K562 (cell line): ENCODE data around the gene JDP2.

Experiments used
- POLR2AphosphoS5 ChIP-seq: IDR thresholded peaks from 2 replicates; pipeline ENCODE4 v1.6.1; 2011; ENCODE audit warnings: mild to moderate bottlenecking, low read depth, low read length, moderate library complexity; ENCODE audit not compliant: control insufficient read depth, insufficient read depth
- POLR2H ChIP-seq: IDR thresholded peaks from 2 replicates; pipeline ENCODE4 v1.6.1; 2016; ENCODE audit warnings: missing genetic modification characterization, low read depth, mild to moderate bottlenecking, control low read depth, missing compliant biosample characterization, moderate library complexity
- PRDM10 ChIP-seq: fragments of 450-650 bp; IDR thresholded peaks from 2 replicates; pipeline ENCODE4 v1.6.1; 2018; ENCODE audit not compliant: partially characterized antibody
- SNRNP70 ChIP-seq: fragments of 200-400 bp; formaldehyde crosslinking; optimal IDR thresholded peaks from 2 replicates; pipeline ENCODE3; 2017; ENCODE audit warnings: low read depth, low read length
- TF ChIP-seq, protein P1 (sequence below), 3 experiments: IDR thresholded peaks in 2 of 3; conservative IDR thresholded peaks in 1 of 3; 2 replicates each; pipeline ENCODE4 v1.5.1; 2011 to 2012; ENCODE audit warnings: low read length in 3 of 3, mild to moderate bottlenecking in 3 of 3, control low read depth in 2 of 3, improper control_type of control experiment in 1 of 3, inconsistent platforms in 1 of 3, low read depth in 1 of 3, mixed read lengths in 1 of 3, moderate library complexity in 1 of 3; ENCODE audit not compliant: insufficient read depth in 2 of 3

DNA sequence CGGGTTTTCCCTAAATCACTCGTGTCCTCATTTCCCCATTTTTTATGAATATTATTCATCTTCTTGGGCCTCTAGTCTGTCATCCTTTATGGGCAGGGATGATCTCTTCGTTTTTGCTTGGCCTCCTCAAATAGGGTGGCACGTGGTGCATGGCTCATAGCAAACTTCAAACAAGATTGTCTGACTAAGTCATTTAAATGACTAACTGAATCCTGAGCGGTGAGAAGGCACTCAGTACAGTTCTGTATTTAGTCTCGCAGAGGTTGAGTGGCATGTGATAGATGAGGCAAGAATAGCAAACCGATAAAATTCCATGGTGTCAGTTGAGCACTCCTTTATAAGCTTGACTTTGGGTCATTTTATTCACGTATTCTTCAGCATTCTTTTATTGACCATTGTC lies 5.7 kb upstream of the JDP2 start:
- TF ChIP-seq POLR2AphosphoS5 (no peak), POLR2H (tag) (no peak), PRDM10 (no peak), SNRNP70 (no peak)
- TF ChIP-seq, protein P1, sequence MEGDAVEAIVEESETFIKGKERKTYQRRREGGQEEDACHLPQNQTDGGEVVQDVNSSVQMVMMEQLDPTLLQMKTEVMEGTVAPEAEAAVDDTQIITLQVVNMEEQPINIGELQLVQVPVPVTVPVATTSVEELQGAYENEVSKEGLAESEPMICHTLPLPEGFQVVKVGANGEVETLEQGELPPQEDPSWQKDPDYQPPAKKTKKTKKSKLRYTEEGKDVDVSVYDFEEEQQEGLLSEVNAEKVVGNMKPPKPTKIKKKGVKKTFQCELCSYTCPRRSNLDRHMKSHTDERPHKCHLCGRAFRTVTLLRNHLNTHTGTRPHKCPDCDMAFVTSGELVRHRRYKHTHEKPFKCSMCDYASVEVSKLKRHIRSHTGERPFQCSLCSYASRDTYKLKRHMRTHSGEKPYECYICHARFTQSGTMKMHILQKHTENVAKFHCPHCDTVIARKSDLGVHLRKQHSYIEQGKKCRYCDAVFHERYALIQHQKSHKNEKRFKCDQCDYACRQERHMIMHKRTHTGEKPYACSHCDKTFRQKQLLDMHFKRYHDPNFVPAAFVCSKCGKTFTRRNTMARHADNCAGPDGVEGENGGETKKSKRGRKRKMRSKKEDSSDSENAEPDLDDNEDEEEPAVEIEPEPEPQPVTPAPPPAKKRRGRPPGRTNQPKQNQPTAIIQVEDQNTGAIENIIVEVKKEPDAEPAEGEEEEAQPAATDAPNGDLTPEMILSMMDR (IDR thresholded peaks at IDR 0.05 in 2 of 3, conservative IDR thresholded peaks at IDR 0.05 in 1 of 3; ENCODE audit: insufficient read depth in 2 of 3, low read depth in 1 of 3, low read length in 3 of 3), result no peak
